Fibroblast of lung (primary cell): Measurements from ENCODE around the gene ANKRD24. TPM values are rescaled to one million over a fixed set of nuclear protein-coding genes. Genes with fewer than 3 reads are reported as not detected.
"Not testable (repeated sequence)": the region's sequence is repeated elsewhere in the genome, so short reads cannot be mapped to it uniquely, and the experiment has no call there.

Experiments
- DNase-seq, 2 donors: peaks; one replicate each; pipeline versions ENCODE4 v3.0.0 to v3.0.0-alpha.2; 2010; ENCODE audit warnings: low read depth in 2 of 2
- H2AFZ ChIP-seq: 2 replicates; pipeline ENCODE4 v1.5.1; 2012; ENCODE audit warnings: low read length, control low read depth, inconsistent platforms
- H3K27ac ChIP-seq: 2 replicates; pipeline ENCODE4 v1.5.1; 2011; ENCODE audit warnings: low read length, control low read depth; ENCODE audit not compliant: insufficient read depth
- H3K27me3 ChIP-seq: 2 replicates; pipeline ENCODE4 v1.5.1; 2011; ENCODE audit warnings: mild to moderate bottlenecking, low read length; ENCODE audit not compliant: control insufficient read depth, insufficient read depth
- H3K36me3 ChIP-seq: 2 replicates; pipeline ENCODE4 v1.5.1; 2011; ENCODE audit warnings: low read length; ENCODE audit not compliant: control insufficient read depth, insufficient read depth
- H3K4me1 ChIP-seq: 2 replicates; pipeline ENCODE4 v1.5.1; 2011; ENCODE audit warnings: low read length; ENCODE audit not compliant: control insufficient read depth, insufficient read depth; ENCODE audit errors: extremely low read depth
- H3K4me2 ChIP-seq: 2 replicates; pipeline ENCODE4 v1.5.1; 2011; ENCODE audit warnings: low read length, control low read depth; ENCODE audit not compliant: insufficient read depth; ENCODE audit errors: extremely low read depth
- H3K4me3 ChIP-seq, 4 experiments: fragments of 200-600 bp in 1 of 4; sonication (generic) in 1 of 4; replicated peaks in 1 of 4; 2 replicates each; pipeline ENCODE4 v1.5.1; 2011 to 2016; ENCODE audit warnings: low read length in 4 of 4, low read depth in 3 of 4, mild to moderate bottlenecking in 3 of 4, control low read depth in 2 of 4, inconsistent platforms in 1 of 4, mixed read lengths in 1 of 4; ENCODE audit not compliant: insufficient read depth in 1 of 4; ENCODE audit errors: control extremely low read depth in 1 of 4
- H3K79me2 ChIP-seq: 2 replicates; pipeline ENCODE4 v1.5.1; 2012; ENCODE audit warnings: mild to moderate bottlenecking, low read length, inconsistent platforms; ENCODE audit not compliant: control insufficient read depth, insufficient read depth
- H3K9ac ChIP-seq: 2 replicates; pipeline ENCODE4 v1.5.1; 2011; ENCODE audit warnings: mild to moderate bottlenecking, low read length, control low read depth; ENCODE audit not compliant: insufficient read depth
- H3K9me3 ChIP-seq: 2 replicates; pipeline ENCODE4 v1.5.1; 2012; ENCODE audit warnings: low read depth, low read length; ENCODE audit not compliant: control insufficient read depth, insufficient read depth
- H4K20me1 ChIP-seq: 2 replicates; pipeline ENCODE4 v1.5.1; 2011; ENCODE audit warnings: low read length; ENCODE audit not compliant: control insufficient read depth, insufficient read depth; ENCODE audit errors: extremely low read depth
- CTCF ChIP-seq, 2 donors: IDR thresholded peaks in 1 of 2; conservative IDR thresholded peaks in 1 of 2; 1 replicate in 1 of 2; 2 replicates in 1 of 2; pipeline ENCODE4 v1.5.1; 2011 to 2012; ENCODE audit warnings: low read length in 2 of 2, control low read depth in 1 of 2, inconsistent platforms in 1 of 2, low read depth in 1 of 2, mild to moderate bottlenecking in 1 of 2
- EZH2 ChIP-seq: IDR thresholded peaks from 2 replicates; pipeline ENCODE4 v1.5.1; 2012; ENCODE audit warnings: low read length, control low read depth, mild to moderate bottlenecking; ENCODE audit errors: missing control alignments
- polyA plus RNA-seq, 2 donors: library from polyadenylated mRNA; depleted of rRNA in 1 of 2; stranded (reverse) in 1 of 2; unstranded in 1 of 2; fragments of >200 nt; gene quantifications; 2 replicates each; pipeline ENCODE4 v1.2.1, GENCODE V29; 2011 to 2012; ENCODE audit warnings: missing spikeins in 1 of 2
- total RNA-seq: library from RNA; depleted of rRNA; stranded (reverse); fragments of >200 nt; gene quantifications from 2 replicates; pipeline ENCODE4 v1.2.1, GENCODE V29; 2014

Gene ANKRD24
- total and polyA plus RNA-seq, 2 donors (not counting 1 experiment from before 2014, with no cell fraction given): 0.14 to 2.3 TPM

GRCh38 chr19:4228765-4229178 lies 46.3 kb downstream of the ANKRD24 start:
- Histone ChIP-seq H3K36me3 (no peaks in the 10 kb centered on the region), H2AFZ (no peak overlapping the region), H4K20me1 (no peaks in the 10 kb centered on the region), H3K9me3 (no peaks in the 10 kb centered on the region), H3K4me1 (peaks cover 3% of the 10 kb centered on the region), H3K79me2 (no peaks in the 10 kb centered on the region), H3K4me2 (peak overlapping the region; percentile 13), H3K9ac (no peak overlapping the region), H3K27ac (no peak overlapping the region), H3K4me3 (no peak overlapping the region), H3K27me3 (peaks cover 11% of the 10 kb centered on the region)
- TF ChIP-seq CTCF (conservative IDR thresholded peaks at IDR 0.05 in 1 of 2, IDR thresholded peaks at IDR 0.05 in 1 of 2; ENCODE audit: low read depth in 1 of 2, low read length in 2 of 2): no peak
- TF ChIP-seq EZH2: no peak
- no peak for DNase-seq

GRCh38 chr19:4229179-4229931 lies 46.9 kb downstream of the ANKRD24 start, which contains the start of gene EBI3:
TSS of gene EBI3 (plus strand) at chr19:4229523. CDS start at chr19:4229551, 28 bp downstream.
- H3K27ac ChIP-seq: no peak within 1 kb of the TSS
- TF ChIP-seq EZH2 (no peak), CTCF (conservative IDR thresholded peaks at IDR 0.05 in 1 of 2, IDR thresholded peaks at IDR 0.05 in 1 of 2; ENCODE audit: low read depth in 1 of 2, low read length in 2 of 2) (no peak)
- H3K36me3 ChIP-seq: no peaks in the 10 kb centered on the region
- no peaks in the 10 kb centered on the region for H3K79me2 ChIP-seq
- H3K27me3 ChIP-seq: peaks cover 11% of the 10 kb centered on the region
- H3K9me3 ChIP-seq: no peaks in the 10 kb centered on the region
- peak within 1 kb of the TSS; percentile 13 for H3K4me2 ChIP-seq
- H3K4me3 ChIP-seq: no peak within 1 kb of the TSS
- no peak within 1 kb of the TSS for H2AFZ ChIP-seq
- DNase-seq: peak; percentile 38 to 67
- no peak within 1 kb of the TSS for H3K9ac ChIP-seq
- peaks cover 3% of the 10 kb centered on the region for H3K4me1 ChIP-seq
- no peaks in the 10 kb centered on the region for H4K20me1 ChIP-seq

- H3K4me2 ChIP-seq, H3K9me3 ChIP-seq, H3K36me3 ChIP-seq, H3K4me1 ChIP-seq, H4K20me1 ChIP-seq, H3K9ac ChIP-seq, DNase-seq, H3K4me3 ChIP-seq, H3K79me2 ChIP-seq, H2AFZ ChIP-seq, H3K27ac ChIP-seq: not testable (repeated sequence)
- H3K27me3 ChIP-seq: peaks cover 11% of the 10 kb centered on the region
Observed at GRCh38 chr19:4230237-4230636, 47.7 kb downstream of the ANKRD24 start.

- not testable (repeated sequence) for H3K4me3 ChIP-seq, H4K20me1 ChIP-seq, H3K79me2 ChIP-seq, H3K4me2 ChIP-seq, DNase-seq, H3K9ac ChIP-seq, H3K36me3 ChIP-seq, H2AFZ ChIP-seq, H3K27ac ChIP-seq, H3K4me1 ChIP-seq, H3K9me3 ChIP-seq
- H3K27me3 ChIP-seq: peaks cover 11% of the 10 kb centered on the region
Observed at GRCh38 chr19:4231521-4231920, 49.0 kb downstream of the ANKRD24 start.

- not testable (repeated sequence) for H3K4me3 ChIP-seq, H4K20me1 ChIP-seq, H3K79me2 ChIP-seq, H3K9me3 ChIP-seq, DNase-seq, H3K4me2 ChIP-seq, H3K27ac ChIP-seq, H3K36me3 ChIP-seq, H3K9ac ChIP-seq, H3K4me1 ChIP-seq, H2AFZ ChIP-seq
- H3K27me3 ChIP-seq: peaks cover 11% of the 10 kb centered on the region
Observed at GRCh38 chr19:4232139-4232538, 49.6 kb downstream of the ANKRD24 start.
